Measurements from ENCODE around the gene EDC4. TPM values are rescaled to one million over a fixed set of nuclear protein-coding genes. Genes with fewer than 3 reads are reported as not detected.

Gene EDC4
- total and polyA plus RNA-seq, 2 of the 8 experiments (the other 6 are each of a cell fraction or from before 2014, with no cell fraction given), result 58.5 to 72.7 TPM

- H3K4ac ChIP-seq (replicated peaks; ENCODE audit: insufficient read length, low read depth, low read length), result no peak overlapping the region
- H3K4me1 ChIP-seq (replicated peaks in 1 of 4; ENCODE audit: control insufficient read depth in 3 of 4, insufficient read depth in 4 of 4, low read length in 3 of 4), result peaks cover 5 to 15% (median 11%) of the 10 kb centered on the region in 4 experiments
- H2BK120ac ChIP-seq (replicated peaks; ENCODE audit: low read depth, low read length), result no peak overlapping the region
- H2BK15ac ChIP-seq (ENCODE audit: low read length), result no peak overlapping the region
- H4K5ac ChIP-seq (ENCODE audit: insufficient read length, low read depth, low read length), result no peak overlapping the region
- no peak overlapping the region for H4K8ac ChIP-seq (ENCODE audit: extremely low read depth, insufficient read depth, low read length)
- no peak overlapping the region for H3K18ac ChIP-seq (ENCODE audit: extremely low read depth, low read length)
- ChIA-PET CTCF (ENCODE audit: partially characterized antibody) (interaction anchor here (0.7 to 21.8 kb wide), 47 partner anchors 8 to 357 kb away, joined by 3 to 623 read pairs (median 5); partner anchors contain the start of genes CENPT, CTRL, DDX28 and DPEP2NB), POLR2A (ENCODE audit: partially characterized antibody) (interaction anchor here (0.6 to 6.3 kb wide), 13 partner anchors 9 to 525 kb away, joined by 3 to 45 read pairs (median 4); partner anchors contain the start of genes CTRL, EDC4, LCAT and PSKH1)
- no peak overlapping the region for H3K4me2 ChIP-seq (ENCODE audit: insufficient read depth in 1 of 2, low read depth in 2 of 2, low read length in 2 of 2)
- H3K56ac ChIP-seq (replicated peaks; ENCODE audit: insufficient read length, low read depth, low read length), result no peak overlapping the region
- no peak overlapping the region; the same call in 1 of the 2 replicates for H2BK5ac ChIP-seq (ENCODE audit: low read depth, low read length)
- H3K4me3 ChIP-seq (ENCODE audit: extremely low read depth in 1 of 4, insufficient read depth in 2 of 4, low read depth in 3 of 4, low read length in 4 of 4), result no peak overlapping the region
- no peaks in the 10 kb centered on the region for H3K79me1 ChIP-seq (ENCODE audit: low read depth, low read length)
- H3K23ac ChIP-seq (ENCODE audit: insufficient read length), result no peak overlapping the region
- no peak overlapping the region for H2BK12ac ChIP-seq (ENCODE audit: low read depth, low read length)
- H2AFZ ChIP-seq (ENCODE audit: low read length), result no peak overlapping the region
- no peak for FAIRE-seq
- H3K14ac ChIP-seq (ENCODE audit: insufficient read length), result no peak overlapping the region
- no peak overlapping the region for H4K91ac ChIP-seq (replicated peaks; ENCODE audit: insufficient read length, low read length)
- no peak overlapping the region for H3K9ac ChIP-seq (replicated peaks in 1 of 4; ENCODE audit: extremely low read depth in 1 of 4, low read depth in 3 of 4, low read length in 3 of 4)
- no peak for DNase-seq (ENCODE audit: low read depth in 1 of 2, low spot score in 2 of 2)
- no peaks in the 10 kb centered on the region for H3K79me2 ChIP-seq (ENCODE audit: control insufficient read depth in 1 of 2, insufficient read depth in 2 of 2, low read length in 2 of 2)
- H3K27me3 ChIP-seq (replicated peaks in 1 of 4; ENCODE audit: control insufficient read depth in 3 of 4, extremely low read depth in 1 of 4, insufficient read depth in 3 of 4, low read length in 3 of 4), result no peaks in the 10 kb centered on the region
- no peak overlapping the region for H2BK20ac ChIP-seq (ENCODE audit: low read length)
- H3K36me3 ChIP-seq (ENCODE audit: control insufficient read depth in 2 of 4, insufficient read depth in 4 of 4, low read length in 3 of 4), result peaks cover 30 to 46% (median 37%) of the 10 kb centered on the region in 4 experiments
- H3K9me3 ChIP-seq (ENCODE audit: insufficient read depth in 2 of 2, low read depth in 1 of 2, low read length in 1 of 2), result no peaks in the 10 kb centered on the region
- H3K27ac ChIP-seq (ENCODE audit: low read depth, low read length), result no peak overlapping the region
- H4K20me1 ChIP-seq (replicated peaks in 1 of 2; ENCODE audit: control insufficient read depth in 1 of 2, insufficient read depth in 2 of 2, low read length in 2 of 2), result peaks cover 11 to 17% of the 10 kb centered on the region in 2 experiments
- H2AK5ac ChIP-seq (ENCODE audit: low read depth, low read length), result no peak overlapping the region
- H3K23me2 ChIP-seq (ENCODE audit: low read depth, low read length), result 0 out of 2 replicates have a peak, but pooled peaks cover 2% of the 10 kb centered on the region
- 69% methylated on average over 4 of the region's 6 CpGs; no CpG with 5 or more reads in 1 of the 2 experiments for WGBS, 2 experiments (ENCODE audit: extremely low coverage in 1 of 2, insufficient coverage in 1 of 2, insufficient read length in 1 of 2, insufficient replicate concordance in 2 of 2, low coverage in 1 of 2, low lambda C conversion rate in 2 of 2, missing lambda C conversion rate in 1 of 2)
- no peak for TF ChIP-seq SIX5 (IDR thresholded peaks at IDR 0.05; ENCODE audit: low read depth, low read length)
- 0 out of 2 replicates have a peak, but pooled peaks have one; percentile 2 for TF ChIP-seq USF2 (IDR thresholded peaks at IDR 0.05; ENCODE audit: low read length)
- no peak for TF ChIP-seq SIRT6 (IDR thresholded peaks at IDR 0.05; ENCODE audit: low read length)
- no peak for TF ChIP-seq TAF7 (optimal IDR thresholded peaks at IDR 0.05; ENCODE audit: borderline replicate concordance, low read depth, low read length)
- TF ChIP-seq KDM4A (IDR thresholded peaks at IDR 0.05; ENCODE audit: low read depth, low read length, severe bottlenecking), result no peak
- TF ChIP-seq CHD1 (IDR thresholded peaks at IDR 0.05; ENCODE audit: low read depth, low read length), result no peak
- TF ChIP-seq HDAC6 (IDR thresholded peaks at IDR 0.05; ENCODE audit: low read depth, low read length), result no peak
- TF ChIP-seq HDAC2 (IDR thresholded peaks at IDR 0.05; ENCODE audit: borderline replicate concordance in 1 of 2, low read depth in 2 of 2, low read length in 2 of 2), result no peak
Observed at GRCh38 chr16:67883146-67883871, 10.5 kb downstream of the EDC4 start.

Data from H1 (cell line).